Activated CD4-positive, CD25-positive, alpha-beta regulatory T cell treated with anti-CD3 and anti-CD28 coated beads, Interleukin-2, amount 50 U/mL, for 72 hours (primary cell): ENCODE results near the gene RNF32.
"Not testable (repeated sequence)": the region's sequence is repeated elsewhere in the genome, so short reads cannot be mapped to it uniquely, and the experiment has no call there.

Experiments used
- DNase-seq: peaks from one replicate; pipeline ENCODE4 v3.0.0; 2021

Gene RNF32

GRCh38 chr7:156614434-156615264 lies 25.9 kb upstream of the RNF32 start:
- DNase-seq = no peak

GRCh38 chr7:156616269-156617202 lies 24.0 kb upstream of the RNF32 start:
- DNase-seq = no peak

GRCh38 chr7:156617215-156617614 lies 23.4 kb upstream of the RNF32 start:
- DNase-seq = no peak

GRCh38 chr7:156618078-156618779 lies 22.3 kb upstream of the RNF32 start:
- no peak for DNase-seq

- DNase-seq = no peak
These were observed 21.7 kb upstream of the RNF32 start for GRCh38 chr7:156618780-156619367.

GRCh38 chr7:156619488-156620290 lies 20.9 kb upstream of the RNF32 start:
- not testable (repeated sequence) for DNase-seq

GRCh38 chr7:156620291-156620675 lies 20.3 kb upstream of the RNF32 start:
- DNase-seq = no peak

GRCh38 chr7:156621652-156622051 lies 18.9 kb upstream of the RNF32 start:
- no peak for DNase-seq

- no peak for DNase-seq
These were observed 15.0 kb upstream of the RNF32 start for GRCh38 chr7:156625580-156625979.

- DNase-seq = no peak
These were observed 14.2 kb upstream of the RNF32 start for GRCh38 chr7:156626220-156626895.

- DNase-seq = no peak
These were observed 12.0 kb upstream of the RNF32 start for GRCh38 chr7:156628562-156628961.

GRCh38 chr7:156629873-156630272 lies 10.7 kb upstream of the RNF32 start:
- DNase-seq = no peak

GRCh38 chr7:156634117-156634516 lies 6.5 kb upstream of the RNF32 start:
- no peak for DNase-seq

- no peak for DNase-seq
These were observed 4.8 kb upstream of the RNF32 start for GRCh38 chr7:156635529-156636385.

- not testable (repeated sequence) for DNase-seq
These were observed 3.5 kb upstream of the RNF32 start for GRCh38 chr7:156637093-156637492.

GRCh38 chr7:156638443-156639077 lies 2.0 kb upstream of the RNF32 start:
- no peak for DNase-seq

GRCh38 chr7:156639426-156640256 lies 933 bp upstream of the RNF32 start:
- no peak for DNase-seq

GRCh38 chr7:156640949-156641485 lies 443 bp downstream of the RNF32 start:
- DNase-seq = no peak
